GM21381 (cell line): ENCODE results near the gene AHSA1.

Experiments
- ATAC-seq: cut with Tn5 transposase; IDR thresholded peaks from one replicate; pipeline ENCODE4 v1.9.1; 2021; ENCODE audit warnings: mild to moderate bottlenecking, moderate library complexity; ENCODE audit not compliant: unreplicated experiment

Gene AHSA1

GRCh38 chr14:77470224-77470870 lies 12.5 kb downstream of the AHSA1 start:
- no peak for ATAC-seq

GRCh38 chr14:77473921-77474320 lies 16.0 kb downstream of the AHSA1 start:
- no peak for ATAC-seq

GRCh38 chr14:77474479-77475177 lies 16.7 kb downstream of the AHSA1 start:
- ATAC-seq: no peak

GRCh38 chr14:77475432-77476115 lies 17.7 kb downstream of the AHSA1 start:
- ATAC-seq: no peak

- ATAC-seq: no peak
Measured at GRCh38 chr14:77478029-77478428, 20.1 kb downstream of the AHSA1 start.

- ATAC-seq: peak; percentile 85
Measured at GRCh38 chr14:77478796-77479195, 20.9 kb downstream of the AHSA1 start.

- no peak for ATAC-seq
Measured at GRCh38 chr14:77482422-77482821, 24.5 kb downstream of the AHSA1 start.

- ATAC-seq: no peak
Measured at GRCh38 chr14:77485256-77485655, 27.4 kb downstream of the AHSA1 start.

GRCh38 chr14:77485901-77486678 lies 28.2 kb downstream of the AHSA1 start:
- ATAC-seq: no peak

- ATAC-seq: no peak
Measured at GRCh38 chr14:77488558-77488957, 30.7 kb downstream of the AHSA1 start.

- no peak for ATAC-seq
Measured at GRCh38 chr14:77489041-77489440, 31.1 kb downstream of the AHSA1 start.

- no peak for ATAC-seq
Measured at GRCh38 chr14:77490347-77490986, 32.6 kb downstream of the AHSA1 start.

GRCh38 chr14:77491056-77491455 lies 33.2 kb downstream of the AHSA1 start:
- ATAC-seq: no peak

- ATAC-seq: no peak
Measured at GRCh38 chr14:77495334-77495733, 37.4 kb downstream of the AHSA1 start.

GRCh38 chr14:77498120-77498979 lies 40.5 kb downstream of the AHSA1 start, which contains the start of gene ISM2:
Gene ISM2 (minus strand): TSS chr14:77498816. CDS start chr14:77498793, 23 bp downstream.
- peak; percentile 69 for ATAC-seq

GRCh38 chr14:77498984-77499527 lies 41.2 kb downstream of the AHSA1 start:
- ATAC-seq: peak; percentile 27

GRCh38 chr14:77502109-77502782 lies 44.4 kb downstream of the AHSA1 start:
- ATAC-seq: no peak

- no peak for ATAC-seq
Measured at GRCh38 chr14:77503138-77503537, 45.2 kb downstream of the AHSA1 start.

- ATAC-seq: no peak
Measured at GRCh38 chr14:77505031-77505430, 47.1 kb downstream of the AHSA1 start.
